Measurements from ENCODE around the gene VAV1. TPM values are rescaled to one million over a fixed set of nuclear protein-coding genes. Genes with fewer than 3 reads are reported as not detected.

Gene VAV1
- total and polyA plus RNA-seq, 2 of the 13 experiments (the other 11 are each of a cell fraction or from before 2014, with no cell fraction given) = not detected

DNA sequence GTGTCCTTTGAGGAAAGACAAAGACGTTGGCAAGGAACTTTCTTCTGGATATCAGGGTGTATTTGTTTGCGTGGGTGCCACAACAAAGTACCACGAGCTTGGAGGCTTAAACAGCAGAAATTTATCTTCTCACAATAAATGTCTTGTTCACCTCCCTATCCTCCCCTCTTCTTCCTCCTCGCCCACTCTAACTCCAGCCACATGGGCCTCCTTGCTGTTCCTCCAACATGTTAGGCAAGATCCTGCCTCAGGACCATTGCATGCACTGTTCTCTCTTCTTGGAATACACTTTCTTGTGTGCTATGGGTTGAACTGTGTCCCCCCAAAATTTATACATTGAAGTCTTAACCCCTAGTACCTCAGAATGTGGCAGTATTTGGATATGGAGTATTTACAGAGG lies 45.7 kb downstream of the VAV1 start (continued):
- TF ChIP-seq, protein P1, sequence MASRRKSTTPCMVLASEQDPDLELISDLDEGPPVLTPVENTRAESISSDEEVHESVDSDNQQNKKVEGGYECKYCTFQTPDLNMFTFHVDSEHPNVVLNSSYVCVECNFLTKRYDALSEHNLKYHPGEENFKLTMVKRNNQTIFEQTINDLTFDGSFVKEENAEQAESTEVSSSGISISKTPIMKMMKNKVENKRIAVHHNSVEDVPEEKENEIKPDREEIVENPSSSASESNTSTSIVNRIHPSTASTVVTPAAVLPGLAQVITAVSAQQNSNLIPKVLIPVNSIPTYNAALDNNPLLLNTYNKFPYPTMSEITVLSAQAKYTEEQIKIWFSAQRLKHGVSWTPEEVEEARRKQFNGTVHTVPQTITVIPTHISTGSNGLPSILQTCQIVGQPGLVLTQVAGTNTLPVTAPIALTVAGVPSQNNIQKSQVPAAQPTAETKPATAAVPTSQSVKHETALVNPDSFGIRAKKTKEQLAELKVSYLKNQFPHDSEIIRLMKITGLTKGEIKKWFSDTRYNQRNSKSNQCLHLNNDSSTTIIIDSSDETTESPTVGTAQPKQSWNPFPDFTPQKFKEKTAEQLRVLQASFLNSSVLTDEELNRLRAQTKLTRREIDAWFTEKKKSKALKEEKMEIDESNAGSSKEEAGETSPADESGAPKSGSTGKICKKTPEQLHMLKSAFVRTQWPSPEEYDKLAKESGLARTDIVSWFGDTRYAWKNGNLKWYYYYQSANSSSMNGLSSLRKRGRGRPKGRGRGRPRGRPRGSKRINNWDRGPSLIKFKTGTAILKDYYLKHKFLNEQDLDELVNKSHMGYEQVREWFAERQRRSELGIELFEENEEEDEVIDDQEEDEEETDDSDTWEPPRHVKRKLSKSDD (CRISPR knock-in tag; IDR thresholded peaks at IDR 0.05; ENCODE audit: low read depth) = no peak
- TF ChIP-seq ZNF354B (CRISPR knock-in tag; IDR thresholded peaks at IDR 0.05) (no peak), ZNF251 (CRISPR knock-in tag; IDR thresholded peaks at IDR 0.05) (no peak), ZNF781 (CRISPR knock-in tag; IDR thresholded peaks at IDR 0.05; ENCODE audit: borderline replicate concordance, not compliant biosample characterization) (no peak), ZNF790 (CRISPR knock-in tag; IDR thresholded peaks at IDR 0.05; ENCODE audit: borderline replicate concordance) (no peak), SAP130 (CRISPR knock-in tag; IDR thresholded peaks at IDR 0.05; ENCODE audit: low read depth) (no peak)
- TF ChIP-seq, protein P2, sequence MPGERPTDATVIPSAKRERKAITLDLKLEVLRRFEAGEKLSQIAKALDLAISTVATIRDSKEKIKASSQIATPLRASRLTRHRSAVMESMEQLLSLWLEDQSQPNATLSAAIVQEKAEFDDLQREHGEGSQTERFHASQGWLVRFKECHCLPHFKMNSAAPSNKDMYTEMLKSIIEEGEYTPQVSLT (CRISPR knock-in tag; IDR thresholded peaks at IDR 0.05; ENCODE audit: borderline replicate concordance, low read depth) = no peak

DNA sequence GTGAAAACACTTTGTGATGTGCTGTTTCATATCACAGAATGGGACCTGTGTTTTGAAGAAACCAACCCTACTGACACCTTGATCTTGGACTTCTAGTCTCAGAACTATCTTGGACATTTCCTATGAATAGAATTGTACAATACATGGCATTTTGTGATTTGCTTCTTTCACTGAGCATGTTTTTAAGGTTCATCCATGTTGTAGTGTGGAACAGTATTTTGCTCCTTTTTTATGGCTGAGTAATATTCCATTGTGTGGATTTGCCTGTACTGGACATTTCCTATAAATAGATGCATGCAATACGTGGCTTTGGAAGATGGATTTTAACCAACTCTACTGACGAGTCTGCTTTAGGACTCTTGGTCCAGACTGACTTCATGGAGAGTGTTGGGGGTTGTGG lies 46.8 kb downstream of the VAV1 start:
- ATAC-seq (no peak), DNase-seq (ENCODE audit: low spot score) (no peak), FAIRE-seq (no peak)
- WGBS (ENCODE audit: low lambda C conversion rate) = 17% methylated on average over 2 of the region's 2 CpGs
- Histone ChIP-seq H3K4me2 (ENCODE audit: low read depth, low read length) (no peak overlapping the region), H3K4me1 (ENCODE audit: insufficient read depth, low read length) (no peaks in the 10 kb centered on the region), H3K9ac (ENCODE audit: insufficient read depth, low read depth, low read length) (no peak overlapping the region), H4K20me1 (ENCODE audit: insufficient read depth, low read length) (no peaks in the 10 kb centered on the region), H3K79me2 (ENCODE audit: insufficient read depth, low read length) (no peaks in the 10 kb centered on the region), H3K36me3 (replicated peaks in 1 of 2; ENCODE audit: control insufficient read depth in 1 of 2, insufficient read depth in 2 of 2, low read length in 2 of 2) (no peaks in the 10 kb centered on the region), H2AFZ (ENCODE audit: low read length) (no peak overlapping the region), H3K4me3 (replicated peaks in 1 of 3; ENCODE audit: insufficient read depth in 1 of 3, low read depth in 2 of 3, low read length in 3 of 3) (no peak overlapping the region), H3K27ac (ENCODE audit: extremely low read length, insufficient read depth, low read length) (no peak overlapping the region), H3K27me3 (ENCODE audit: control insufficient read depth in 1 of 2, insufficient read depth in 2 of 2, low read length in 2 of 2) (peaks cover 0 to 3% of the 10 kb centered on the region in 2 experiments; a peak in 1 of 5 replicates), H3K9me3 (ENCODE audit: low read length) (no peaks in the 10 kb centered on the region)
- in situ Hi-C loops (cut with HindIII; ENCODE audit: extremely low pct_ligation_motif_present, low pct_unique_long_range_greater_than_20kb) = no loop called here
- CTCF ChIA-PET (ENCODE audit: low intra/inter-chr PET ratio, low total read pairs) = no interaction called here
- POLR2A ChIA-PET = no interaction called here
- TF ChIP-seq BRD4 (CRISPR knock-in tag; IDR thresholded peaks at IDR 0.05) = no peak
- TF ChIP-seq, protein P3, sequence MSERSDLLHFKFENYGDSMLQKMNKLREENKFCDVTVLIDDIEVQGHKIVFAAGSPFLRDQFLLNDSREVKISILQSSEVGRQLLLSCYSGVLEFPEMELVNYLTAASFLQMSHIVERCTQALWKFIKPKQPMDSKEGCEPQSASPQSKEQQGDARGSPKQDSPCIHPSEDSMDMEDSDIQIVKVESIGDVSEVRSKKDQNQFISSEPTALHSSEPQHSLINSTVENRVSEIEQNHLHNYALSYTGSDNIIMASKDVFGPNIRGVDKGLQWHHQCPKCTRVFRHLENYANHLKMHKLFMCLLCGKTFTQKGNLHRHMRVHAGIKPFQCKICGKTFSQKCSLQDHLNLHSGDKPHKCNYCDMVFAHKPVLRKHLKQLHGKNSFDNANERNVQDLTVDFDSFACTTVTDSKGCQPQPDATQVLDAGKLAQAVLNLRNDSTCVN (CRISPR knock-in tag; IDR thresholded peaks at IDR 0.05; ENCODE audit: borderline replicate concordance) = no peak
- no peak for TF ChIP-seq RELA (CRISPR knock-in tag; IDR thresholded peaks at IDR 0.05)
- TF ChIP-seq, protein P4, sequence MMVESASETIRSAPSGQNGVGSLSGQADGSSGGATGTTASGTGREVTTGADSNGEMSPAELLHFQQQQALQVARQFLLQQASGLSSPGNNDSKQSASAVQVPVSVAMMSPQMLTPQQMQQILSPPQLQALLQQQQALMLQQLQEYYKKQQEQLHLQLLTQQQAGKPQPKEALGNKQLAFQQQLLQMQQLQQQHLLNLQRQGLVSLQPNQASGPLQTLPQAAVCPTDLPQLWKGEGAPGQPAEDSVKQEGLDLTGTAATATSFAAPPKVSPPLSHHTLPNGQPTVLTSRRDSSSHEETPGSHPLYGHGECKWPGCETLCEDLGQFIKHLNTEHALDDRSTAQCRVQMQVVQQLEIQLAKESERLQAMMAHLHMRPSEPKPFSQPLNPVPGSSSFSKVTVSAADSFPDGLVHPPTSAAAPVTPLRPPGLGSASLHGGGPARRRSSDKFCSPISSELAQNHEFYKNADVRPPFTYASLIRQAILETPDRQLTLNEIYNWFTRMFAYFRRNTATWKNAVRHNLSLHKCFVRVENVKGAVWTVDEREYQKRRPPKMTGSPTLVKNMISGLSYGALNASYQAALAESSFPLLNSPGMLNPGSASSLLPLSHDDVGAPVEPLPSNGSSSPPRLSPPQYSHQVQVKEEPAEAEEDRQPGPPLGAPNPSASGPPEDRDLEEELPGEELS (CRISPR knock-in tag; IDR thresholded peaks at IDR 0.05) = no peak
- BruUV-seq (replicated peaks) = no TSS peak
- intact Hi-C loops (cut with micrococcal nuclease; ENCODE audit: unreplicated experiment) = no loop called here
